Trophoblast cell (in vitro differentiated cells and primary cell): ENCODE results near the gene VEGFC.

Source experiments
- DNase-seq, 2 donors: peaks; one replicate each; pipeline ENCODE4 v3.0.0-alpha.2; 2016
- H2AFZ ChIP-seq: 2 replicates; pipeline ENCODE4 v1.6.1; 2013; ENCODE audit warnings: low read length, moderate library complexity, mild to moderate bottlenecking; ENCODE audit not compliant: insufficient read depth, poor library complexity
- H2AK5ac ChIP-seq: 2 replicates; pipeline ENCODE4 v1.6.1; 2013; ENCODE audit warnings: mild to moderate bottlenecking, low read length
- H2BK120ac ChIP-seq: 2 replicates; pipeline ENCODE4 v1.6.1; 2013; ENCODE audit warnings: low read length, mild to moderate bottlenecking, moderate library complexity; ENCODE audit not compliant: insufficient read depth, poor library complexity
- H2BK12ac ChIP-seq: 2 replicates; pipeline ENCODE4 v1.6.1; 2013; ENCODE audit warnings: mild to moderate bottlenecking, low read length, moderate library complexity
- H2BK5ac ChIP-seq: 2 replicates; pipeline ENCODE4 v1.6.1; 2013; ENCODE audit warnings: low read length, low read depth, moderate library complexity, mild to moderate bottlenecking; ENCODE audit not compliant: poor library complexity
- H3K14ac ChIP-seq: 2 replicates; pipeline ENCODE4 v1.6.1; 2013; ENCODE audit warnings: mild to moderate bottlenecking, low read length
- H3K18ac ChIP-seq: 2 replicates; pipeline ENCODE4 v1.6.1; 2013; ENCODE audit warnings: mild to moderate bottlenecking, low read length
- H3K23ac ChIP-seq: 2 replicates; pipeline ENCODE4 v1.6.1; 2013; ENCODE audit warnings: low read length
- H3K27ac ChIP-seq: 2 replicates; pipeline ENCODE4 v1.5.1; 2013; ENCODE audit warnings: low read depth, mild to moderate bottlenecking, inconsistent platforms, low read length, moderate library complexity
- H3K27me3 ChIP-seq: 2 replicates; pipeline ENCODE4 v1.6.1; 2013; ENCODE audit warnings: inconsistent platforms, mild to moderate bottlenecking, low read length, moderate library complexity; ENCODE audit not compliant: insufficient read depth
- H3K36me3 ChIP-seq, 2 experiments: 1 replicate in 1 of 2; 2 replicates in 1 of 2; pipeline ENCODE4 v1.6.1; 2013; ENCODE audit warnings: low read length in 2 of 2, mild to moderate bottlenecking in 2 of 2, moderate library complexity in 1 of 2; ENCODE audit not compliant: insufficient read depth in 2 of 2, control insufficient read depth in 1 of 2
- H3K4ac ChIP-seq: 2 replicates; pipeline ENCODE4 v1.6.1; 2013; ENCODE audit warnings: low read depth, mild to moderate bottlenecking, low read length, moderate library complexity
- H3K4me1 ChIP-seq, 2 experiments: 1 replicate in 1 of 2; 2 replicates in 1 of 2; pipeline ENCODE4 v1.6.1; 2013; ENCODE audit warnings: low read length in 2 of 2, mild to moderate bottlenecking in 2 of 2, moderate library complexity in 1 of 2; ENCODE audit not compliant: insufficient read depth in 2 of 2, control insufficient read depth in 1 of 2
- H3K4me2 ChIP-seq: 2 replicates; pipeline ENCODE4 v1.6.1; 2013; ENCODE audit warnings: inconsistent platforms, mild to moderate bottlenecking, low read length, moderate library complexity
- H3K4me3 ChIP-seq: 2 replicates; pipeline ENCODE4 v1.5.1; 2013; ENCODE audit warnings: mild to moderate bottlenecking, low read depth, low read length, inconsistent platforms
- H3K79me1 ChIP-seq: one replicate; pipeline ENCODE4 v1.6.1; 2013; ENCODE audit warnings: low read length
- H3K79me2 ChIP-seq: 2 replicates; pipeline ENCODE4 v1.6.1; 2013; ENCODE audit warnings: low read length, mild to moderate bottlenecking; ENCODE audit not compliant: control insufficient read depth, insufficient read depth, poor library complexity
- H3K9ac ChIP-seq: 2 replicates; pipeline ENCODE4 v1.6.1; 2013; ENCODE audit warnings: mild to moderate bottlenecking, low read length
- H3K9me3 ChIP-seq: 2 replicates; pipeline ENCODE4 v1.6.1; 2013; ENCODE audit warnings: low read depth, mild to moderate bottlenecking, control low read depth, inconsistent platforms, low read length; ENCODE audit not compliant: insufficient read depth
- H4K12ac ChIP-seq: 2 replicates; pipeline ENCODE4 v1.6.1; 2013; ENCODE audit warnings: low read depth, mild to moderate bottlenecking, low read length, moderate library complexity
- H4K8ac ChIP-seq: 2 replicates; pipeline ENCODE4 v1.6.1; 2013; ENCODE audit warnings: low read depth, mild to moderate bottlenecking, low read length, moderate library complexity
- H4K91ac ChIP-seq: one replicate; pipeline ENCODE4 v1.6.1; 2013; ENCODE audit warnings: low read depth, mild to moderate bottlenecking, low read length, moderate library complexity
- WGBS: extraction: QIAGEN DNeasy Blood & Tissue Kit; methylation state at CpG from one replicate; pipeline ENCODE4 v1.1.7; 2013; ENCODE audit warnings: missing lambda C conversion rate; ENCODE audit not compliant: insufficient read length, insufficient coverage; ENCODE audit errors: extremely low coverage; 5-methylcytosine and 5-hydroxymethylcytosine counted together

Gene VEGFC

GRCh38 chr4:176638992-176639391, 153.7 kb downstream of the VEGFC start:
- no peak overlapping the region for H3K14ac ChIP-seq
- DNase-seq: no peak
- no peaks in the 10 kb centered on the region for H3K9me3 ChIP-seq
- H3K79me1 ChIP-seq: no peaks in the 10 kb centered on the region
- no peak overlapping the region for H3K27ac ChIP-seq
- no peak overlapping the region for H2AK5ac ChIP-seq
- H3K4me2 ChIP-seq: no peak overlapping the region
- no peak overlapping the region for H3K18ac ChIP-seq
- H4K12ac ChIP-seq: no peak overlapping the region
- H2BK12ac ChIP-seq: no peak overlapping the region
- H2BK5ac ChIP-seq: no peak overlapping the region
- no peak overlapping the region for H3K4me3 ChIP-seq
- H3K4me1 ChIP-seq: peaks cover 0 to 3% of the 10 kb centered on the region in 2 experiments
- H3K23ac ChIP-seq: no peak overlapping the region
- no peaks in the 10 kb centered on the region for H3K79me2 ChIP-seq
- H2AFZ ChIP-seq: no peak overlapping the region
- no peaks in the 10 kb centered on the region for H3K36me3 ChIP-seq
- no peak overlapping the region for H4K8ac ChIP-seq
- H2BK120ac ChIP-seq: no peak overlapping the region
- no peak overlapping the region for H4K91ac ChIP-seq
- WGBS: no CpG with 5 or more reads among the region's 2 CpGs
- H3K27me3 ChIP-seq: no peaks in the 10 kb centered on the region
- no peak overlapping the region for H3K4ac ChIP-seq
- H3K9ac ChIP-seq: no peak overlapping the region

- H2BK120ac ChIP-seq: no peak overlapping the region
- H3K4me2 ChIP-seq: no peak overlapping the region
These were observed 156.4 kb downstream of the VEGFC start for GRCh38 chr4:176636292-176636691.

GRCh38 chr4:176635372-176636261, 157.1 kb downstream of the VEGFC start:
- Histone ChIP-seq H3K36me3 (no peaks in the 10 kb centered on the region), H3K4me2 (no peak overlapping the region), H3K14ac (no peak overlapping the region), H4K91ac (no peak overlapping the region), H2BK12ac (no peak overlapping the region), H2AFZ (no peak overlapping the region), H3K4me3 (no peak overlapping the region), H3K9me3 (no peaks in the 10 kb centered on the region), H3K4me1 (peaks cover 0 to 3% of the 10 kb centered on the region in 2 experiments), H3K79me2 (no peaks in the 10 kb centered on the region), H3K18ac (no peak overlapping the region), H3K79me1 (no peaks in the 10 kb centered on the region), H3K9ac (no peak overlapping the region), H4K12ac (no peak overlapping the region), H2AK5ac (no peak overlapping the region), H4K8ac (no peak overlapping the region), H3K4ac (no peak overlapping the region), H3K23ac (no peak overlapping the region), H2BK120ac (no peak overlapping the region), H3K27me3 (no peaks in the 10 kb centered on the region), H3K27ac (no peak overlapping the region), H2BK5ac (no peak overlapping the region)
- WGBS: no CpG with 5 or more reads among the region's 8 CpGs
- no peak for DNase-seq

More at GRCh38 chr4:176636292-176636691, 156.4 kb downstream of the VEGFC start:
- Histone ChIP-seq H3K4me3 (no peak overlapping the region), H4K91ac (no peak overlapping the region), H3K4me1 (peaks cover 0 to 3% of the 10 kb centered on the region in 2 experiments), H3K23ac (no peak overlapping the region), H3K9ac (no peak overlapping the region), H2BK12ac (no peak overlapping the region), H3K79me1 (no peaks in the 10 kb centered on the region), H4K12ac (no peak overlapping the region), H2BK5ac (no peak overlapping the region), H3K79me2 (no peaks in the 10 kb centered on the region), H3K14ac (no peak overlapping the region), H3K36me3 (no peaks in the 10 kb centered on the region), H2AFZ (no peak overlapping the region), H3K9me3 (no peaks in the 10 kb centered on the region), H3K27me3 (no peaks in the 10 kb centered on the region), H3K18ac (no peak overlapping the region), H3K4ac (no peak overlapping the region), H3K27ac (no peak overlapping the region), H4K8ac (no peak overlapping the region), H2AK5ac (no peak overlapping the region)
- no CpG with 5 or more reads among the region's 1 CpG for WGBS
- no peak for DNase-seq
